SK-N-SH treated with all-trans-retinoic acid at 6 μM for 48 hours (cell line): Measurements from ENCODE around the gene ZDHHC8.

ENCODE experiments used
- ATAC-seq: fragments of 200-7000 bp; cut with Tn5 transposase; 3 replicates; pipeline ENCODE4 v1.9.1; 2020; ENCODE audit warnings: mild to moderate bottlenecking, moderate library complexity
- BACH2 ChIP-seq: fragments of 250-450 bp; sonication (Bioruptor Pico); IDR thresholded peaks from 2 replicates; pipeline ENCODE4 v1.9.0; 2021; ENCODE audit warnings: mild to moderate bottlenecking, borderline replicate concordance
- CREB5 ChIP-seq: fragments of 250-450 bp; sonication (Bioruptor Pico); IDR thresholded peaks from 2 replicates; pipeline ENCODE4 v1.5.1; 2020; ENCODE audit warnings: low read depth, mild to moderate bottlenecking, moderate library complexity
- CSDC2 ChIP-seq: fragments of 250-450 bp; sonication (Bioruptor Pico); IDR thresholded peaks from 2 replicates; pipeline ENCODE4 v1.5.0; 2020; ENCODE audit warnings: mild to moderate bottlenecking, moderate library complexity
- CSRNP3 ChIP-seq: fragments of 250-450 bp; sonication (Bioruptor Pico); IDR thresholded peaks from 2 replicates; pipeline ENCODE4 v1.5.1; 2021; ENCODE audit warnings: mild to moderate bottlenecking, moderate library complexity
- ESRRG ChIP-seq: fragments of 250-450 bp; sonication (Bioruptor Pico); IDR thresholded peaks from 2 replicates; pipeline ENCODE4 v1.6.1; 2021; ENCODE audit warnings: mild to moderate bottlenecking
- GLIS3 ChIP-seq: fragments of 250-450 bp; sonication (Bioruptor Pico); IDR thresholded peaks from 2 replicates; pipeline ENCODE4 v1.5.0; 2020; ENCODE audit warnings: mild to moderate bottlenecking, moderate library complexity
- ISL1 ChIP-seq: fragments of 250-450 bp; sonication (Bioruptor Pico); IDR thresholded peaks from 2 replicates; pipeline ENCODE4 v2.1.2; 2022; ENCODE audit warnings: mild to moderate bottlenecking, moderate library complexity
- OSR1 ChIP-seq: fragments of 250-450 bp; sonication (Bioruptor Pico); IDR thresholded peaks from 2 replicates; pipeline ENCODE4 v1.8.0; 2022; ENCODE audit warnings: moderate library complexity, mild to moderate bottlenecking, inconsistent platforms
- POU6F1 ChIP-seq: fragments of 250-450 bp; sonication (Bioruptor Pico); IDR thresholded peaks from 2 replicates; pipeline ENCODE4 v1.8.0; 2021; ENCODE audit warnings: low read depth, mild to moderate bottlenecking, moderate library complexity, borderline replicate concordance
- PPARA ChIP-seq: fragments of 250-450 bp; sonication (Bioruptor Pico); IDR thresholded peaks from 2 replicates; pipeline ENCODE4 v1.5.0; 2020; ENCODE audit warnings: mild to moderate bottlenecking, borderline replicate concordance
- RARB ChIP-seq: fragments of 250-450 bp; sonication (Bioruptor Pico); IDR thresholded peaks from 2 replicates; pipeline ENCODE4 v1.8.0; 2021; ENCODE audit warnings: mild to moderate bottlenecking, moderate library complexity
- SNAI2 ChIP-seq: fragments of 250-450 bp; sonication (Bioruptor Pico); IDR thresholded peaks from 2 replicates; pipeline ENCODE4 v1.5.0; 2020; ENCODE audit warnings: mild to moderate bottlenecking, moderate library complexity
- TCF4 ChIP-seq: fragments of 250-450 bp; sonication (Bioruptor Pico); IDR thresholded peaks from 2 replicates; pipeline ENCODE4 v1.8.0; 2021; ENCODE audit warnings: mild to moderate bottlenecking, moderate library complexity, borderline replicate concordance
- TOX ChIP-seq: fragments of 250-450 bp; sonication (Bioruptor Pico); IDR thresholded peaks from 2 replicates; pipeline ENCODE4 v1.8.0; 2021; ENCODE audit warnings: mild to moderate bottlenecking, moderate library complexity, borderline replicate concordance
- TSHZ2 ChIP-seq: fragments of 250-450 bp; sonication (Bioruptor Pico); IDR thresholded peaks from 2 replicates; pipeline ENCODE4 v1.5.0; 2020; ENCODE audit warnings: mild to moderate bottlenecking, moderate library complexity
- ZC3H10 ChIP-seq: fragments of 250-450 bp; sonication (Bioruptor Pico); IDR thresholded peaks from 2 replicates; pipeline ENCODE4 v1.5.1; 2021; ENCODE audit warnings: mild to moderate bottlenecking, moderate library complexity
- ZFP3 ChIP-seq: fragments of 250-450 bp; sonication (Bioruptor Pico); IDR thresholded peaks from 2 replicates; pipeline ENCODE4 v1.5.0; 2020; ENCODE audit warnings: mild to moderate bottlenecking, moderate library complexity
- ZFP30 ChIP-seq: fragments of 450-650 bp; formaldehyde crosslinking; IDR thresholded peaks from 2 replicates; pipeline ENCODE4 v1.5.0; 2022; ENCODE audit warnings: mild to moderate bottlenecking, moderate library complexity
- ZNF565 ChIP-seq: fragments of 450-650 bp; formaldehyde crosslinking; conservative IDR thresholded peaks from 2 replicates; pipeline ENCODE4 v1.5.0; 2020; ENCODE audit warnings: low read depth, mild to moderate bottlenecking, moderate library complexity
- ZNF70 ChIP-seq: fragments of 450-650 bp; formaldehyde crosslinking; IDR thresholded peaks from 2 replicates; pipeline ENCODE4 v1.5.0; 2020; ENCODE audit warnings: mild to moderate bottlenecking, moderate library complexity
- ZNF8 ChIP-seq: fragments of 450-650 bp; formaldehyde crosslinking; IDR thresholded peaks from 2 replicates; pipeline ENCODE4 v1.5.0; 2020; ENCODE audit warnings: mild to moderate bottlenecking, moderate library complexity

ZDHHC8 gene

GRCh38 chr22:20135265-20135664, 3.7 kb downstream of the ZDHHC8 start:
- no peak for ATAC-seq
- no peak for TF ChIP-seq POU6F1
- TF ChIP-seq RARB (CRISPR knock-in tag), result no peak
- TF ChIP-seq GLIS3 (CRISPR knock-in tag), result no peak
- TF ChIP-seq SNAI2 (CRISPR knock-in tag), result no peak
- TF ChIP-seq TSHZ2 (CRISPR knock-in tag), result no peak
- no peak for TF ChIP-seq CSRNP3 (CRISPR knock-in tag)
- no peak for TF ChIP-seq PPARA (CRISPR knock-in tag)
- TF ChIP-seq ESRRG (CRISPR knock-in tag), result no peak
- TF ChIP-seq CSDC2 (CRISPR knock-in tag), result no peak
- no peak for TF ChIP-seq ZNF70
- TF ChIP-seq ZC3H10 (CRISPR knock-in tag), result no peak
- no peak for TF ChIP-seq BACH2 (CRISPR knock-in tag)
- TF ChIP-seq OSR1, result no peak
- no peak for TF ChIP-seq TOX (CRISPR knock-in tag)
- TF ChIP-seq ISL1 (CRISPR knock-in tag), result no peak
- TF ChIP-seq CREB5, result no peak
- TF ChIP-seq ZFP3 (CRISPR knock-in tag), result no peak
- no peak for TF ChIP-seq ZNF565 (CRISPR knock-in tag)

GRCh38 chr22:20135806-20136602, 4.4 kb downstream of the ZDHHC8 start:
- no peak for ATAC-seq
- TF ChIP-seq OSR1 (no peak), SNAI2 (CRISPR knock-in tag) (no peak), ZNF8 (CRISPR knock-in tag) (no peak), CREB5 (no peak)

- TF ChIP-seq RARB (CRISPR knock-in tag) (no peak), PPARA (CRISPR knock-in tag) (no peak), CSRNP3 (CRISPR knock-in tag) (no peak), TOX (CRISPR knock-in tag) (no peak), BACH2 (CRISPR knock-in tag) (no peak), ZFP30 (CRISPR knock-in tag) (no peak), TCF4 (CRISPR knock-in tag) (no peak), ZFP3 (CRISPR knock-in tag) (no peak), ZC3H10 (CRISPR knock-in tag) (no peak)
- ATAC-seq, result no peak
Measured at GRCh38 chr22:20136603-20136873, 4.9 kb downstream of the ZDHHC8 start.
